Endothelial cell of umbilical vein (primary cell): ENCODE measurements around the gene SERPINA6. TPM values are rescaled to one million over a fixed set of nuclear protein-coding genes. Genes with fewer than 3 reads are reported as not detected.
"Not testable (repeated sequence)": the region's sequence is repeated elsewhere in the genome, so short reads cannot be mapped to it uniquely, and the experiment has no call there.

ENCODE experiments used
- BruUV-seq: library from RNA; stranded (reverse); fragments of 400-500 nt; replicated peaks from 2 replicates; lab custom pipeline; 2021; lab: Mats Ljungman, UMichigan
- CTCF ChIA-PET: fragments of 300-600, 350-600 bp; sonication (Branson Sonifier 250); formaldehyde crosslinking; loops from one replicate; lab custom pipeline; 2021; ENCODE audit warnings: antibody characterized with exemption, inconsistent platforms; lab: Charles Lee
- POLR2A ChIA-PET: fragments of 300-600, 350-600 bp; sonication (Branson Sonifier 250); formaldehyde crosslinking; loops from one replicate; lab custom pipeline; 2021; ENCODE audit warnings: antibody characterized with exemption, inconsistent platforms; lab: Charles Lee
- DNase-seq: peaks from one replicate; pipeline ENCODE4 v3.0.0-alpha.2; 2011; ENCODE audit warnings: low read depth, low spot score
- FAIRE-seq: peaks from 2 replicates; lab custom pipeline; 2011; peaks lifted over from hg19 to GRCh38; lab: Jason Lieb, UNC
- H2AFZ ChIP-seq: 2 replicates; pipeline ENCODE4 v1.6.0; 2012; ENCODE audit warnings: low read depth, low read length, control low read depth, inconsistent platforms
- H3K27ac ChIP-seq: 2 replicates; pipeline ENCODE4 v1.5.1; 2011; ENCODE audit warnings: low read depth, mild to moderate bottlenecking, control low read depth, low read length, moderate library complexity; ENCODE audit not compliant: insufficient read depth
- H3K27me3 ChIP-seq, 2 experiments: 2 replicates each; pipeline versions ENCODE4 v1.6.0 to v1.6.1; 2011; ENCODE audit warnings: low read length in 2 of 2, mixed read lengths in 1 of 2; ENCODE audit not compliant: control insufficient read depth in 2 of 2, insufficient read depth in 2 of 2
- H3K36me3 ChIP-seq, 2 experiments: 2 replicates in 1 of 2; 3 replicates in 1 of 2; pipeline ENCODE4 v1.5.1; 2011; ENCODE audit warnings: low read length in 2 of 2, mild to moderate bottlenecking in 1 of 2, moderate library complexity in 1 of 2; ENCODE audit not compliant: control insufficient read depth in 2 of 2, insufficient read depth in 2 of 2; ENCODE audit errors: extremely low read depth in 1 of 2
- H3K4me1 ChIP-seq: 3 replicates; pipeline ENCODE4 v1.5.1; 2011; ENCODE audit warnings: mild to moderate bottlenecking, low read length; ENCODE audit not compliant: control insufficient read depth, insufficient read depth; ENCODE audit errors: extremely low read depth
- H3K4me2 ChIP-seq: 2 replicates; pipeline ENCODE4 v1.6.1; 2011; ENCODE audit warnings: low read length, control low read depth, mixed read lengths; ENCODE audit not compliant: insufficient read depth
- H3K4me3 ChIP-seq, 3 experiments: fragments of 200-600 bp in 1 of 3; sonication (generic), shearing (Covaris generic) in 1 of 3; replicated peaks in 1 of 3; 2 replicates each; pipeline ENCODE4 v1.5.1; 2011 to 2016; ENCODE audit warnings: control low read depth in 3 of 3, low read length in 3 of 3, mild to moderate bottlenecking in 2 of 3, inconsistent platforms in 1 of 3, low read depth in 1 of 3, moderate library complexity in 1 of 3; ENCODE audit not compliant: insufficient read depth in 1 of 3
- H3K79me2 ChIP-seq: 2 replicates; pipeline ENCODE4 v1.6.0; 2012; ENCODE audit warnings: low read length, inconsistent platforms; ENCODE audit not compliant: control insufficient read depth, insufficient read depth
- H3K9ac ChIP-seq: replicated peaks from 2 replicates; pipeline ENCODE3; 2011; ENCODE audit warnings: low read length, control low read depth; ENCODE audit not compliant: insufficient read depth; ENCODE audit errors: extremely low read depth
- H3K9me1 ChIP-seq: replicated peaks from 3 replicates; pipeline ENCODE4 v1.6.0; 2011; ENCODE audit warnings: mild to moderate bottlenecking, low read length; ENCODE audit not compliant: control insufficient read depth, insufficient read depth; ENCODE audit errors: extremely low read depth
- H3K9me3 ChIP-seq: replicated peaks from 2 replicates; pipeline ENCODE4 v1.5.1; 2012; ENCODE audit warnings: low read length, inconsistent platforms; ENCODE audit not compliant: control insufficient read depth, insufficient read depth
- H4K20me1 ChIP-seq: replicated peaks from 2 replicates; pipeline ENCODE3; 2011; ENCODE audit warnings: mild to moderate bottlenecking, low read length; ENCODE audit not compliant: control insufficient read depth, insufficient read depth; ENCODE audit errors: extremely low read depth
- JUN ChIP-seq: IDR thresholded peaks from 2 replicates; pipeline ENCODE4 v1.6.1; 2011; ENCODE audit warnings: borderline replicate concordance, low read depth; ENCODE audit not compliant: insufficient read length, insufficient read depth
- POLR2A ChIP-seq: IDR thresholded peaks from 2 replicates; pipeline ENCODE4 v1.6.1; 2012; ENCODE audit warnings: low read depth, mild to moderate bottlenecking, control low read depth, low read length
- dilution Hi-C: fragments of 300-500 bp; cut with MboI; formaldehyde crosslinking; loops from one replicate; pipeline ENCODE4 v1.15.0; 2019; ENCODE audit warnings: low sequenced_read_pairs; ENCODE audit not compliant: extremely low pct_ligation_motif_present
- intact Hi-C: fragments of 100-400 bp; cut with micrococcal nuclease; formaldehyde crosslinking; loops from one replicate; pipeline ENCODE4 v1.10.0; 2022
- polyA plus RNA-seq, 4 experiments: library from polyadenylated mRNA; depleted of rRNA in 3 of 4; stranded (reverse) in 3 of 4; unstranded in 1 of 4; fragments of >200 nt; gene quantifications; 2 replicates each; pipeline versions ENCODE4 v1.2.1 to v1.2.3, GENCODE V29; 2011 to 2012; ENCODE audit warnings: missing spikeins in 1 of 4
- total RNA-seq: library from RNA; stranded (reverse); gene quantifications from 2 replicates; pipeline ENCODE4 v1.2.3, GENCODE V29; 2021

SERPINA6 gene
- total and polyA plus RNA-seq, 2 donors (not counting 3 experiments of a cell fraction or from before 2014, with no cell fraction given): not detected

- no peaks in the 10 kb centered on the region for H3K9me3 ChIP-seq
- no peak for DNase-seq
- no peak overlapping the region for H2AFZ ChIP-seq
- ChIA-PET POLR2A (no interaction called here), CTCF (no interaction called here)
- no peak overlapping the region for H3K27ac ChIP-seq
- dilution Hi-C loops (loop anchor here (10.0 kb wide), 1 partner anchor 54 kb away; no protein-coding TSS in a partner anchor), intact Hi-C loops (no loop called here)
- H3K4me1 ChIP-seq: no peaks in the 10 kb centered on the region
- FAIRE-seq: no peak
- H3K27me3 ChIP-seq: no peaks in the 10 kb centered on the region
- H3K4me3 ChIP-seq: no peak overlapping the region
- H3K9ac ChIP-seq: no peak overlapping the region
- BruUV-seq: no TSS peak
- H3K4me2 ChIP-seq: no peak overlapping the region
- TF ChIP-seq POLR2A (no peak), JUN (no peak)
- no peaks in the 10 kb centered on the region for H3K9me1 ChIP-seq
- no peaks in the 10 kb centered on the region for H3K79me2 ChIP-seq
- no peaks in the 10 kb centered on the region for H4K20me1 ChIP-seq
- no peaks in the 10 kb centered on the region for H3K36me3 ChIP-seq
Measured at GRCh38 chr14:94269156-94269555, 54.0 kb downstream of the SERPINA6 start.

- dilution Hi-C loops: loop anchor here (10.0 kb wide), 1 partner anchor 54 kb away; no protein-coding TSS in a partner anchor
- H3K27ac ChIP-seq, FAIRE-seq, H3K4me3 ChIP-seq, H3K9me1 ChIP-seq, H3K79me2 ChIP-seq, BruUV-seq, POLR2A ChIA-PET, H3K9ac ChIP-seq, DNase-seq, intact Hi-C loops, H4K20me1 ChIP-seq, CTCF ChIA-PET, H3K9me3 ChIP-seq, H3K4me1 ChIP-seq, H2AFZ ChIP-seq, H3K4me2 ChIP-seq, H3K27me3 ChIP-seq, H3K36me3 ChIP-seq: not testable (repeated sequence)
Measured at GRCh38 chr14:94268582-94268981, 54.6 kb downstream of the SERPINA6 start.
